Hair follicle dermal papilla cell (primary cell): Measurements from ENCODE around the gene OR2T4. TPM values are rescaled to one million over a fixed set of nuclear protein-coding genes. Genes with fewer than 3 reads are reported as not detected.

Experiments
- total RNA-seq: library from RNA; depleted of rRNA; stranded (reverse); fragments of >200 nt; gene quantifications from 2 replicates; pipeline ENCODE4 v1.2.3, GENCODE V29; 2012

Gene OR2T4, protein sequence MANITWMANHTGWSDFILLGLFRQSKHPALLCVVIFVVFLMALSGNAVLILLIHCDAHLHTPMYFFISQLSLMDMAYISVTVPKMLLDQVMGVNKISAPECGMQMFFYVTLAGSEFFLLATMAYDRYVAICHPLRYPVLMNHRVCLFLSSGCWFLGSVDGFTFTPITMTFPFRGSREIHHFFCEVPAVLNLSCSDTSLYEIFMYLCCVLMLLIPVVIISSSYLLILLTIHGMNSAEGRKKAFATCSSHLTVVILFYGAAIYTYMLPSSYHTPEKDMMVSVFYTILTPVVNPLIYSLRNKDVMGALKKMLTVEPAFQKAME
- total RNA-seq, result not detected in 2 replicates

DNA sequence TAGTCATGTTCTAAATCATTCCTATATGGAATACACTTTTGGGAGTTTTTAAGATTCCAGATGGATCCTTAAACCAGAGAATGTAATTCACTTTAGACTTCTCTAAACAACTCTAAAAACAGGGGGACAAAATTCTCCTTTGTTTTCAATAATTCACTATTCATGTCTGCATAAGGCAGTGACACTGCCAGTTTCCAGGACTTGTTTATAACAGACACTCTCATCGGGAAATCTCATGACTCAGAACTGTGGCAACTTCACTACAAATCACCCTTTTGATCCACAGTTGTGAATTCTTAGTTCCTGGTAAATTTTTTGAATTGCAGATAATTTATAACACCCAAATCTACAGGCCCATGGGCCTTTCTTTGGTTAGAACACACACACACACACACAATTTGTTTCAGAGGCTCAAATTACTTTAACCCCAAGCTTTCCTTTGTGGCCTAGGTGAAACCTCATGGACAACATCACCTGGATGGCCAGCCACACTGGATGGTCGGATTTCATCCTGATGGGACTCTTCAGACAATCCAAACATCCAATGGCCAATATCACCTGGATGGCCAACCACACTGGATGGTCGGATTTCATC, at the start of gene OR2T4:
Gene OR2T4, plus strand, starts transcription at position 545 of the 595 bp plus-strand sequence. Its CDS starts 0 bp downstream, at position 545.

DNA sequence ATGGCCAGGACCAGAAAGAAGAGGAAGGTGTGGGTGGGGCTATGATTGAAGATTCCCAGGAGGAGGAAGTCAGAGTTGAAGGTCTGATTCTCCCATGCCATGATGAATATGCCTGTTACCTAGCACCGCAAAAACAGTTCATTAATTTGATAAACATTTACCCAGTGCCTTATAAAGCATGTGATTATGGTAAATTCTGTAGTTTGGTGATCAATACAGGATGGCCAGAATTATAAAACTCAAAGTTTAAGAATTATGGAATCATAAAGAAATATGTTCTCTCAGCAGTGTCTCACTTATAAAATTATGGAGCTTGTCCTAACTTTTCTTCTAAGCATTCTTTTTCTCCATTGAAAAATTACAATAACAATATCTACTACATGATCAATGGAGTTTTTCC, 37.0 kb upstream of the OR2T4 start, which contains the start of gene OR2M7:
Gene OR2M7, minus strand, starts transcription at position 101 of the 400 bp plus-strand sequence. Its CDS starts 0 bp downstream, at position 101.

DNA sequence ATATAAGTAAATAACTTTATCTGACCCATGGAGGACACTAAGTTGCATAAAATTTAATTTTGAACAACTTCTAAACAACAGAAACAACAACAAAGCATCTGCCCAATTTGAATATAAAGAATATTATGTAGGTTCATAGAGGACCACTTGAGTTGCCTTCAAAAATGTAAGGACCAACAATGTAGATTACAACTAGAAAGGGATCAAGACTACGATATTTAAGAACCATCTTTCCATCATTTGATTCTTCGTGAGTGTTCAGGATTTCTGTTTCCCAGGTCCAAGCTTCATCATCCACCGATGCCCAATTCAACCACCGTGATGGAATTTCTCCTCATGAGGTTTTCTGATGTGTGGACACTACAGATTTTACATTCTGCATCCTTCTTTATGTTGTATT, 13.0 kb upstream of the OR2T4 start, which contains the start of gene OR14C36:
Gene OR14C36, plus strand, starts transcription at position 301 of the 400 bp plus-strand sequence. Its CDS starts 0 bp downstream, at position 301.

DNA sequence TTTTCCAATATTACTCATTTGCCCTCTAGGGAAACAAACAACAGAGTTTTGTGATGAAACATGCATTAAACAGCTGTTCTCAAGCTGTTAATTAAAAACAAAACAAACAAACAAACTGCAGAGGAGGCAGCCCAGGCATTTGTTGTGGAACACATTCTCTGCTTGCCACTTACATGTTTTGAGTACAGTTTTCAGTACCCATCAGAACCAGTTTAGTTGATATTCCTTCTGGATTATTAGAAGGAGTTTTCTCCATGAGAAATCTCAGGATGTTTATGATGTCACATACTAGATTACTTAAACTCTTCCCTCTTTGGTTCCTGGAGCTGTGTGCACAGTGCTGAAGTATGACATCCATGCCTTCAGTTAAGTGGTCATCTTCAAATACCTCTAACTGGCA, 14.0 kb downstream of the OR2T4 start, which contains the start of gene OR2T6:
Gene OR2T6, plus strand, starts transcription at position 301 of the 400 bp plus-strand sequence. CDS start 11,863 bp downstream, outside the sequence.

DNA sequence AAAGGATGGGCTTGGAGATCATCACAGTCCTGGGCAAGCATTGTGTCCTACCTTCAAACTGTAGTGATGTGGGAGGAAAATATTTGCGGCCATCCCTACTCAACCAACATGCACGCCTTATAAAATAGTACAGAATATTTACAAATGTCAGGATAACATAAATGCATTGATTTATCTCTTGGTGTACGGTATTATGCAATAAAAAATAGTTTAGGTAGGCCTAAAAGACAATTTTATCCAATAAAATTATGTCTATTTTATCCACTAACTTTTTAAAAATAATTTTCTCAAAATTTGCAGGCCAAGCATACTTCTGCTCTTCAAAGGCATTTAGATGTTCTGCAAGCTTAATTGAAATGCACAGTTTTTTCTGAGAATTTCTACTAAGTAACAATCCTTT, 41.3 kb downstream of the OR2T4 start, which contains the start of gene OR2T1:
Gene OR2T1, plus strand, starts transcription at position 301 of the 400 bp plus-strand sequence. CDS start 3,100 bp downstream, outside the sequence.

Other genes starting within 250 kb of the OR2T4 start
- gene OR2M5, start 216.5 kb upstream of the OR2T4 start, total RNA-seq, result not detected in 2 replicates
- gene OR2M2, start 186.8 kb upstream of the OR2T4 start, total RNA-seq, result not detected in 2 replicates
- under 0.01 and 0.12 TPM in 2 replicates for gene OR2M3, start 164.4 kb upstream of the OR2T4 start, total RNA-seq
- under 0.01 and 0.12 TPM in 2 replicates for gene OR2M4, start 130.2 kb upstream of the OR2T4 start, total RNA-seq
- not detected in 2 replicates for gene OR2T33, start 83.7 kb upstream of the OR2T4 start, total RNA-seq
- gene OR2T12, start 58.2 kb upstream of the OR2T4 start, total RNA-seq, result not detected in 2 replicates
- not detected in 2 replicates for gene OR2M7, start 37.1 kb upstream of the OR2T4 start, total RNA-seq
- not detected in 2 replicates for gene OR14C36, start 12.9 kb upstream of the OR2T4 start, total RNA-seq
- not detected in 2 replicates for gene OR2T6, start 14.1 kb downstream of the OR2T4 start, total RNA-seq
- gene OR2T1, start 41.4 kb downstream of the OR2T4 start, total RNA-seq, result not detected in 2 replicates
- not detected in 2 replicates for gene OR2T2, start 84.0 kb downstream of the OR2T4 start, total RNA-seq
- not detected in 2 replicates for gene OR2T3, start 111.7 kb downstream of the OR2T4 start, total RNA-seq
- gene OR2T5, start 126.9 kb downstream of the OR2T4 start, total RNA-seq, result not detected in 2 replicates
- gene OR2G6, start 146.4 kb downstream of the OR2T4 start, total RNA-seq, result not detected in 2 replicates
- not detected in 2 replicates for gene OR2T29, start 201.1 kb downstream of the OR2T4 start, total RNA-seq
- not detected in 2 replicates for gene OR2T34, start 213.1 kb downstream of the OR2T4 start, total RNA-seq
- not detected in 2 replicates for gene OR2T10, start 236.0 kb downstream of the OR2T4 start, total RNA-seq